ENCODE data around the gene ANKRD30A. TPM values are rescaled to one million over a fixed set of nuclear protein-coding genes. Genes with fewer than 3 reads are reported as not detected.

Gene ANKRD30A
- total RNA-seq, 4 donors from 2014 or later = 0.06 to 0.11 (median 0.08) TPM; not detected in 1

- H3K4me3 ChIP-seq (ENCODE audit: low read depth, poor library complexity, severe bottlenecking) = no peak overlapping the region
- no peak for DNase-seq (ENCODE audit: low spot score in 2 of 2)
- no peak for TF ChIP-seq CTCF (IDR thresholded peaks at IDR 0.05)
- no peak for TF ChIP-seq POLR2A (IDR thresholded peaks at IDR 0.05)
- WGBS, 2 donors = 77 to 97% methylated on average over 6 to 8 of the region's 18 CpGs
- intact Hi-C loops (cut with DNase I; ENCODE audit: low total_unique reads) = no loop called here
Measured at GRCh38 chr10:37285063-37285462, 159.7 kb downstream of the ANKRD30A start.

- H3K4me3 ChIP-seq (ENCODE audit: low read depth, poor library complexity, severe bottlenecking) = no peak overlapping the region
- WGBS, 2 donors = 53 to 71% methylated on average over 4 of the region's 4 CpGs
- no peak for TF ChIP-seq POLR2A (IDR thresholded peaks at IDR 0.05)
- DNase-seq (ENCODE audit: low spot score in 2 of 2) = no peak
- intact Hi-C loops (cut with DNase I; ENCODE audit: low total_unique reads) = no loop called here
Measured at GRCh38 chr10:37289833-37290464, 164.6 kb downstream of the ANKRD30A start.

- H3K4me3 ChIP-seq (ENCODE audit: low read depth, poor library complexity, severe bottlenecking) = no peak overlapping the region
- intact Hi-C loops (cut with DNase I; ENCODE audit: low total_unique reads) = no loop called here
- DNase-seq (ENCODE audit: low spot score in 2 of 2) = no peak
- TF ChIP-seq POLR2A (IDR thresholded peaks at IDR 0.05) = no peak
- WGBS, 2 donors = 56 to 65% methylated on average over 2 of the region's 2 CpGs
Measured at GRCh38 chr10:37301271-37301670, 175.9 kb downstream of the ANKRD30A start.

- intact Hi-C loops (cut with DNase I; ENCODE audit: low total_unique reads) = no loop called here
- DNase-seq (ENCODE audit: low spot score in 2 of 2) = no peak
- H3K4me3 ChIP-seq (ENCODE audit: low read depth, poor library complexity, severe bottlenecking) = no peak overlapping the region
- TF ChIP-seq CTCF (IDR thresholded peaks at IDR 0.05) (no peak), POLR2A (IDR thresholded peaks at IDR 0.05) (no peak)
- WGBS, 2 donors = 75 to 76% methylated on average over 2 of the region's 2 CpGs
Measured at GRCh38 chr10:37304036-37304435, 178.6 kb downstream of the ANKRD30A start.

GRCh38 chr10:37314350-37314749 lies 189.0 kb downstream of the ANKRD30A start:
- 60% methylated on average over 3 of the region's 3 CpGs for WGBS, 2 donors
- TF ChIP-seq CTCF (IDR thresholded peaks at IDR 0.05) (no peak), POLR2A (IDR thresholded peaks at IDR 0.05) (no peak)
- H3K4me3 ChIP-seq (ENCODE audit: low read depth, poor library complexity, severe bottlenecking) = no peak overlapping the region
- intact Hi-C loops (cut with DNase I; ENCODE audit: low total_unique reads) = no loop called here
- no peak for DNase-seq (ENCODE audit: low spot score in 2 of 2)

- intact Hi-C loops (cut with DNase I; ENCODE audit: low total_unique reads) = no loop called here
- DNase-seq (ENCODE audit: low spot score in 2 of 2) = no peak
- TF ChIP-seq POLR2A (IDR thresholded peaks at IDR 0.05) (no peak), CTCF (IDR thresholded peaks at IDR 0.05) (no peak)
- WGBS, 2 donors = 29 to 30% methylated on average over 1 of the region's 1 CpG
- no peak overlapping the region for H3K4me3 ChIP-seq (ENCODE audit: low read depth, poor library complexity, severe bottlenecking)
Measured at GRCh38 chr10:37314862-37315261, 189.5 kb downstream of the ANKRD30A start.

- no peak overlapping the region for H3K4me3 ChIP-seq (ENCODE audit: low read depth, poor library complexity, severe bottlenecking)
- 80 to 87% methylated on average over 2 of the region's 2 CpGs for WGBS, 2 donors
Measured at GRCh38 chr10:37344413-37344812, 219.0 kb downstream of the ANKRD30A start.

More at GRCh38 chr10:37344413-37344812, 219.0 kb downstream of the ANKRD30A start:
- intact Hi-C loops (cut with DNase I; ENCODE audit: low total_unique reads) = no loop called here
- no peak for TF ChIP-seq CTCF (IDR thresholded peaks at IDR 0.05)
- TF ChIP-seq POLR2A (IDR thresholded peaks at IDR 0.05) = no peak
- no peak for DNase-seq (ENCODE audit: low spot score in 2 of 2)
